Activated CD8-positive, alpha-beta T cell treated with anti-CD3 and anti-CD28 coated beads for 36 hours (primary cell): ENCODE measurements around the gene SKAP1. TPM values are rescaled to one million over a fixed set of nuclear protein-coding genes. Genes with fewer than 3 reads are reported as not detected.

ENCODE experiments used
- ATAC-seq: fragments of 200-7000 bp; cut with Tn5 transposase; one replicate; pipeline ENCODE4 v1.10.0; 2021; ENCODE audit warnings: mild to moderate bottlenecking, moderate library complexity
- CTCF ChIA-PET: fragments of 350-600 bp; sonication (Branson Sonifier 250); formaldehyde crosslinking; loops from one replicate; lab custom pipeline; 2021; ENCODE audit warnings: antibody characterized with exemption; lab: Charles Lee
- POLR2A ChIA-PET: fragments of 350-600 bp; sonication (Branson Sonifier 250); formaldehyde crosslinking; loops from one replicate; lab custom pipeline; 2021; ENCODE audit warnings: antibody characterized with exemption; lab: Charles Lee
- DNase-seq: peaks from one replicate; pipeline ENCODE4 v3.0.0-alpha.2; 2020
- H3K27ac Mint-ChIP-seq: one replicate; pipeline ENCODE4 v1.8.0; 2021; ENCODE audit warnings: mild to moderate bottlenecking, mixed read lengths
- H3K27me3 Mint-ChIP-seq: one replicate; pipeline ENCODE4 v1.8.0; 2021; ENCODE audit warnings: mixed read lengths
- H3K36me3 Mint-ChIP-seq: one replicate; pipeline ENCODE4 v1.8.0; 2021; ENCODE audit warnings: low read depth, mixed read lengths
- H3K4me1 Mint-ChIP-seq: one replicate; pipeline ENCODE4 v1.8.0; 2021; ENCODE audit warnings: low read depth, mixed read lengths
- H3K4me3 Mint-ChIP-seq: one replicate; pipeline ENCODE4 v1.8.0; 2021; ENCODE audit warnings: mild to moderate bottlenecking, moderate library complexity, mixed read lengths
- H3K9me3 Mint-ChIP-seq: one replicate; pipeline ENCODE4 v1.8.0; 2021; ENCODE audit warnings: mixed read lengths
- intact Hi-C: fragments of 100-400 bp; cut with micrococcal nuclease; formaldehyde crosslinking; loops from one replicate; pipeline ENCODE4 v1.10.0; 2022
- total RNA-seq, 2 experiments: library from RNA; stranded (reverse); gene quantifications; one replicate each; pipeline ENCODE4 v1.2.3, GENCODE V29; 2021
- TF ChIP-seq, protein P1 (sequence below): fragments of 200-600 bp; IDR thresholded peaks from one replicate; pipeline ENCODE4 v1.8.0; 2022; ENCODE audit warnings: antibody characterized with exemption, mild to moderate bottlenecking

SKAP1 gene
- 10 to 100 TPM; 73.9 to 81.3 TPM for total RNA-seq

DNA sequence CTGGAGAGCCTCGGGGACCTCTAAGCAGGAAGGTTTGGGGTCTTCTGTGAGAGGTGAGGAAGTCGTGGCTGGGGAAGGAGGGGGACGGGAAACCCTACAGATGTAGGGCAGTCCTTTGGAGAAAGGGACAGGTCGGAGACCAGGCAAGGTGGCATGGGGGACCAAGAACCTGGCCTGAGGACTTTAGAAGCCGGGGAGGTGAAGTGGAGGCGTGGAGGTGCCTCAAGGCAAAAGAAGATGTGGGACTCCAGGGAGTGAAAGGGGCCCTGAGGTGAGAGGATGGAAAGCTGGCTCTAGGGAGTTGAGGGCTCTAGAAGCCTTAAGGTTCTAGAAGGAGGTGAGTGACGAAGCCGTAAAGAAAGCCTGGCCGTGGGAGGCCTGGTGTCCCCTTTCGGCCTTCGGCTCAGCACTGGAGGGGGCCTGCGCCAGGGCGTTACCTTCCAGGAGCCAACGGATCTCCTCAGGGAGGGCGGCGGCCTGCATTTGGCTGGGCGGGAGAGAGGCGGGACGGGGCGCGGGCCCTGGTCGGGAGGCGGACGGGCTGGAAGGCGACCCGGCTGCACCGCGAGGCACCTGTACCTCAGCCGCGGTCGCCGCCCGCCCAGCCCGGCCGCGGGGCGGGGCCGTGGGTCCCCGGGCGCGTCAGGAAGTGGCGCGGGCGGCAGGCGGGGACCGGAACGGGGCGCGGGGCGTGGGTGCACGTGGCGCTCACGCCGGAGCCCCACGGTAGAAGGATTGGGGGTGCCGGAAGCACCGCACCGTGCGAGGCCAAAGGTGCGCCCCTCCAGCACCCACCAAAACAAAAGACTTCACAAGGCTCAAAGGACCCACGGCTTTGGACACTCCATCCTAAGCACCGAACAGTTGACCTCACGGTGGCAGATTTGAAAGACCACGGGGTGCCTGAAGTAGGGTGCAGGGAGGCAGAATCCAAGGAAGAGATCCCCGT lies at the start of gene SKAP1:
Gene SKAP1 (minus strand): TSS at position 577 of the 949 bp plus-strand sequence.
- Mint-ChIP-seq H3K27ac (peak within 1 kb of the TSS; percentile 94), H3K27me3 (no peaks in the 10 kb centered on the region), H3K4me1 (peaks cover 53% of the 10 kb centered on the region), H3K36me3 (peaks cover 42% of the 10 kb centered on the region), H3K9me3 (no peaks in the 10 kb centered on the region), H3K4me3 (peak within 1 kb of the TSS; percentile 93)
- POLR2A ChIA-PET: interaction anchor here (0.7 to 4.8 kb wide), 3 partner anchors 10 to 18 kb away, joined by 3 to 44 read pairs (median 3); no protein-coding TSS in a partner anchor
- peak; percentile 65 for DNase-seq
- ATAC-seq: peak; percentile 62
- CTCF ChIA-PET: interaction anchor here (1.0 kb wide), 1 partner anchor 9 kb away, joined by 3 read pairs; no protein-coding TSS in a partner anchor
- intact Hi-C loops: no loop called here
- TF ChIP-seq, protein P1, sequence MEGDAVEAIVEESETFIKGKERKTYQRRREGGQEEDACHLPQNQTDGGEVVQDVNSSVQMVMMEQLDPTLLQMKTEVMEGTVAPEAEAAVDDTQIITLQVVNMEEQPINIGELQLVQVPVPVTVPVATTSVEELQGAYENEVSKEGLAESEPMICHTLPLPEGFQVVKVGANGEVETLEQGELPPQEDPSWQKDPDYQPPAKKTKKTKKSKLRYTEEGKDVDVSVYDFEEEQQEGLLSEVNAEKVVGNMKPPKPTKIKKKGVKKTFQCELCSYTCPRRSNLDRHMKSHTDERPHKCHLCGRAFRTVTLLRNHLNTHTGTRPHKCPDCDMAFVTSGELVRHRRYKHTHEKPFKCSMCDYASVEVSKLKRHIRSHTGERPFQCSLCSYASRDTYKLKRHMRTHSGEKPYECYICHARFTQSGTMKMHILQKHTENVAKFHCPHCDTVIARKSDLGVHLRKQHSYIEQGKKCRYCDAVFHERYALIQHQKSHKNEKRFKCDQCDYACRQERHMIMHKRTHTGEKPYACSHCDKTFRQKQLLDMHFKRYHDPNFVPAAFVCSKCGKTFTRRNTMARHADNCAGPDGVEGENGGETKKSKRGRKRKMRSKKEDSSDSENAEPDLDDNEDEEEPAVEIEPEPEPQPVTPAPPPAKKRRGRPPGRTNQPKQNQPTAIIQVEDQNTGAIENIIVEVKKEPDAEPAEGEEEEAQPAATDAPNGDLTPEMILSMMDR: no peak

DNA sequence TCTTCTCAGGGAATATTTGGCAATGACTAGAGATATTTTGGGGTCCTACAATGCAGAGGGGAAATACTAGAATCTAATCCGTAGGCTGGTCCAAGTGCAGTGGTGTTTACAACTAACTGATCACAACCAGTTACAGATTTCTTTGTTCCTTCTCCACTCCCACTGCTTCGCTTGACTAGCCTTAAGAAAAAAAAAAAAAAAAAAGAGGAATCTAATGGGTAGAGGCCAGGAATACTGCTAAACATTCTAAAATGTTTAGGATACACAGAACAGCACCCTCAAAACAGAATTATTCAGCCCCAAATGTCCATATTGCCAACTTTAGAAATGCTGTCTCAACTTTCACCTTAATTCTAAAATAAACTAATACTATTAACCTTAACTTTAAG lies 49.0 kb upstream of the SKAP1 start:
- Mint-ChIP-seq H3K27me3 (peaks cover 1% of the 10 kb centered on the region), H3K4me1 (peaks cover 25% of the 10 kb centered on the region), H3K4me3 (no peak overlapping the region), H3K27ac (peak overlapping the region; percentile 40), H3K9me3 (no peaks in the 10 kb centered on the region), H3K36me3 (no peaks in the 10 kb centered on the region)
- DNase-seq (no peak), ATAC-seq (no peak)
- intact Hi-C loops: no loop called here
- CTCF ChIA-PET: no interaction called here
- TF ChIP-seq, protein P1: no peak
- POLR2A ChIA-PET: no interaction called here

DNA sequence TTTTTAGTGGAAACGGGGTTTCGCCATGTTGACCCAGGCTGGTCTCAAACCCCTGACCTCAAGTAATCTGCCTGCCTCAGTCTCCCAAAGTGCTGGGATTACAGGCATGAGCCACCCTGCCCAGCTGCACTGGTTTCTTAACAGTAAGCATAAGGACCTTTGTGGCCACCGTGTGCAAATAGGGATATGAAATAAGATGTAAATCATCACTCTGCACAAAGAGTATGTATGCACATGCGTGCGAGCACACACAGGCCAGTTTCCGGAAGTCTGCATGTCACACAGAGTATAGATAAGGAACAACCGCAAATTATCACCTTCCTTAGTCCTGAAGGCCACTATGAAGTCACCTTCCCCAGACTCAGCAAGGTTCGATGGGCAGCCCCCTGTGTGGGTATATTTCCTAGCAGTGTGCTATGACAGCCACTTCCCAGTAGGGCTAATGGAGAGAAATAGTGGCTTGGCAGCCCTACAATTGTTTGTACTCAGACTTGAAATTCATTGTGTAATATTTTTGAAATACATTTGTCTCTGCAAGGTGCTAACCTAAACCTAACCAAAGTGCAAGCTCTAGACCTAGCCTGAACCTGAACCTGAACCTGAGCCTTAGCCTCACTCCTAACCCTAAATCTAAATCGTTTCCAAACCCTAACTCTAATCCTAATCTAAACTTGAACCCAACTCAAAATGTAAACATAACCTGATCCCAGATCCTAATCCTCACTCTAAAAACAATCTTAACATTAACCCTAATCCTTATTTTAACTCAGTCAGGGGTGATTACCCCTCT lies 48.4 kb upstream of the SKAP1 start:
- Mint-ChIP-seq H3K27me3 (peaks cover 1% of the 10 kb centered on the region), H3K27ac (peak overlapping the region; percentile 45), H3K4me3 (no peak overlapping the region), H3K36me3 (no peaks in the 10 kb centered on the region), H3K9me3 (no peaks in the 10 kb centered on the region), H3K4me1 (peaks cover 23% of the 10 kb centered on the region)
- POLR2A ChIA-PET: no interaction called here
- intact Hi-C loops: no loop called here
- CTCF ChIA-PET: interaction anchor here (1.0 to 3.0 kb wide), 7 partner anchors 12 to 142 kb away, joined by 3 to 15 read pairs (median 4); no protein-coding TSS in a partner anchor
- TF ChIP-seq, protein P1: peak; percentile 17
- ATAC-seq (peak; percentile 95), DNase-seq (peak; percentile 62)

GRCh38 chr17:48477221-48477620 lies 47.2 kb upstream of the SKAP1 start:
- CTCF ChIA-PET: interaction anchor here (0.6 to 3.0 kb wide), 8 partner anchors 15 to 169 kb away, joined by 3 to 15 read pairs (median 4); no protein-coding TSS in a partner anchor

More at GRCh38 chr17:48477221-48477620, 47.2 kb upstream of the SKAP1 start:
- no peaks in the 10 kb centered on the region for H3K36me3 Mint-ChIP-seq
- H3K4me3 Mint-ChIP-seq: no peak overlapping the region
- TF ChIP-seq, protein P1: no peak
- DNase-seq (no peak), ATAC-seq (no peak)
- no peak overlapping the region for H3K27ac Mint-ChIP-seq
- POLR2A ChIA-PET: interaction anchor here (0.6 to 0.7 kb wide), 2 partner anchors 20 to 183 kb away, joined by 3 to 4 read pairs; no protein-coding TSS in a partner anchor
- H3K27me3 Mint-ChIP-seq: no peaks in the 10 kb centered on the region
- H3K4me1 Mint-ChIP-seq: peaks cover 17% of the 10 kb centered on the region
- intact Hi-C loops: no loop called here
- H3K9me3 Mint-ChIP-seq: no peaks in the 10 kb centered on the region
